HAP-1 (cell line): ENCODE results near the gene SORCS2.

ENCODE experiments used
- DNase-seq, 2 experiments: peaks; one replicate each; pipeline ENCODE4 v3.0.0-alpha.2; 2016 to 2020; ENCODE audit warnings: low spot score in 2 of 2
- H3K27me3 ChIP-seq: fragments of 250-450 bp; sonication (Bioruptor Pico); 2 replicates; pipeline ENCODE4 v1.5.1; 2020; ENCODE audit warnings: low read depth, mild to moderate bottlenecking, moderate library complexity
- H3K36me3 ChIP-seq: fragments of 250-450 bp; sonication (Bioruptor Pico); replicated peaks from 2 replicates; pipeline ENCODE4 v1.5.1; 2020; ENCODE audit warnings: mild to moderate bottlenecking
- H3K4me1 ChIP-seq: fragments of 250-450 bp; sonication (Bioruptor Pico); 2 replicates; pipeline ENCODE4 v1.5.1; 2020; ENCODE audit warnings: mild to moderate bottlenecking
- H3K4me3 ChIP-seq: fragments of 250-450 bp; sonication (Bioruptor Pico); 2 replicates; pipeline ENCODE4 v1.5.1; 2020; ENCODE audit warnings: mild to moderate bottlenecking, moderate library complexity
- H3K9me3 ChIP-seq: fragments of 250-450 bp; sonication (Bioruptor Pico); 2 replicates; pipeline ENCODE4 v1.5.1; 2020; ENCODE audit warnings: mild to moderate bottlenecking, moderate library complexity
- in situ Hi-C: fragments of 300-500 bp; cut with MboI; formaldehyde crosslinking; loops from 3 replicates; pipeline ENCODE4 v1.14.3; 2020; ENCODE audit warnings: low sequenced_read_pairs, inconsistent platforms, mixed read lengths

The SORCS2 gene

DNA sequence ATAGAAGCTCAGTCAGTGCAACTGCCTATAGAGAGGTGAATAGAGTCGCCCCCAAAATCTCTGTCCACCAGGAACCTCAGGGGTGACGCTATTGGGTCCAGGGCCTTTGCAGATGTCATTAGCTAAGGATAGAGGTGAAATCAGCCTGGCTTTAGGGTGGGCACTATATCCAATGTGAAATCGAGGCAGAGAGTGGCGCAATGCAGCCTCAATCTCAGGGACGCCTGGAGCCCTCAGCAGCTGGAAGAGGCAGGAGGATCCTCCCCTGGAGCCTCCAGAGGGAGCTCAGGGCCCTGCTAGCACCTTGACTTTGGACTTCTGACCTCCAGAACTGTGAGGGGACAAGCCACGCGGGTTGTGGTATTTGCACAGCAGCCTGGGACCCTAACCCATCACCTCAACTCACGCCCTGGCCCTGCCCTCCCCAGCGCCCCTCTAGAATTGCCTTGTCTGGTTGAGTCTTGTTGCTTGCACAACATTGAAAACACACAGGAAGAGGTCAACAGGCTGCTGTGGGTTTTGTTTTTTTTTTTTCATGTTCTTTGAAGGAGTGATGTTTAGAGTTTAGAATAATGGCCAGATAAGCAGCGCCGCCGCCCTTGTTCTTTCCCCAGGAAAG lies 331.8 kb downstream of the SORCS2 start:
- in situ Hi-C loops = no loop called here
- Histone ChIP-seq H3K4me1 (no peaks in the 10 kb centered on the region), H3K27me3 (peaks cover 36% of the 10 kb centered on the region), H3K4me3 (no peak overlapping the region), H3K36me3 (no peaks in the 10 kb centered on the region), H3K9me3 (no peaks in the 10 kb centered on the region)
- DNase-seq = no peak

- DNase-seq = no peak
These were observed 332.5 kb downstream of the SORCS2 start for GRCh38 chr4:7524843-7525242.

DNA sequence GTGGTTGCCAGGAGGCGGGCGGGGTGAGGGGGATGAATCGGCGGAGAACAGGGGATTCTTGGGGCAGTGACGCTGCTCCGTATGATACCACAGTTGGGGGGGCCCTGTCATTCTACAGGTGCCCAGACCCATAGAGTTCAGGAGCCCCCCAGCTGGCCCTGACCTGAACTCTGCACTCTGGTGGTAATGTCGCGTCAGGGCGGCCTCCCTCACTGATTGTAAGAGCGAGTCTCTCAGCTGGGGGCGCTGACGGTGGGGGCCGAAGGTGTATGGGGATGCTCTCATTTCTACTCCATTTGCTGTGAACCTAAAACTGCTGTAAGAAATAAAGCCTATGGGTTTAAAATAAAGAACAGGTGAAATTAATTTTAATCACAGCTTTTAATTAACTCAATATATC lies 334.2 kb downstream of the SORCS2 start:
- in situ Hi-C loops = no loop called here
- Histone ChIP-seq H3K9me3 (no peaks in the 10 kb centered on the region), H3K27me3 (peaks cover 23% of the 10 kb centered on the region)

More at GRCh38 chr4:7524843-7525242, 332.5 kb downstream of the SORCS2 start:
- no peaks in the 10 kb centered on the region for H3K9me3 ChIP-seq
- no peaks in the 10 kb centered on the region for H3K4me1 ChIP-seq
- peaks cover 29% of the 10 kb centered on the region for H3K27me3 ChIP-seq
- no peak overlapping the region for H3K4me3 ChIP-seq
- H3K36me3 ChIP-seq = no peaks in the 10 kb centered on the region
- in situ Hi-C loops = no loop called here

GRCh38 chr4:7526929-7527535 lies 334.7 kb downstream of the SORCS2 start:
- no peak for DNase-seq
- no peaks in the 10 kb centered on the region for H3K9me3 ChIP-seq
- in situ Hi-C loops = no loop called here
- H3K4me1 ChIP-seq = no peaks in the 10 kb centered on the region
- H3K27me3 ChIP-seq = peaks cover 20% of the 10 kb centered on the region
- H3K4me3 ChIP-seq = no peak overlapping the region
- H3K36me3 ChIP-seq = no peaks in the 10 kb centered on the region

More for the DNA sequence above, 334.2 kb downstream of the SORCS2 start:
- DNase-seq = no peak
- H3K4me3 ChIP-seq = no peak overlapping the region
- H3K36me3 ChIP-seq = no peaks in the 10 kb centered on the region
- H3K4me1 ChIP-seq = no peaks in the 10 kb centered on the region

DNA sequence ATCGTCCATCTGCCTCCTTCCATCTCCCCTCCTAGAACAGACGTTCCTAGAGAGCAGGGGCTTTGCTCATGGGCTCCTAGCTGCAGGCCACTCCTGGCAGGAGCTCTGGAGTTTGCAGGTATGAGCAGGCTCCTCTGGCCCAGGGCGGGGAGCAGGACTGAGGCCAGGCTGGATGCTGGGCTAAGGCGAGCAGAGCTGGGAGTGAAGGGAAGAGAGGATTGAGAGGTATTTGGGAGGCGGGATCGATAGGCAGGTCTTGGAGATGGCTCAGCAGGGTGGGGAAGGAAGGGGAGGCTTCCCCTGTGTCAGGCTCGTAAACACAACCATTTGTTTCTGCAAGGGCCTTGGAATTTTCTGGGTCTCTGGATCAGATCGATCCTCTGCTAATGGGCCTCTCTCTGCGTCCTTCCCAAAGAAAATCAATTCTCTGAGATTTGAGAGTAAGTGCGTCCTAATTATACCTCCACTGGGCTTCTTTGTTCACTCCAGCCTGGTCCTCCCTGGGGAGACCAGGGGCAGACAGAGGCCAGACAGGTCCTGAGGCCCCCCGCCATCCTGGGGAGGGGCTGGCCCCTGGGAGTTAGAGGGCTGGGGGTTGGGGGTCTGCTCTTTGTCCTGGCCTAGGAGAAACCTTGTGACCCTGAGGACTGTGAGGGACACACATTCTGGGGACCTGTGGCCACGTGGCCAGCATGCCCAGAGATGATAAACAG lies 337.2 kb downstream of the SORCS2 start:
- Histone ChIP-seq H3K9me3 (no peaks in the 10 kb centered on the region), H3K4me1 (no peaks in the 10 kb centered on the region), H3K36me3 (no peaks in the 10 kb centered on the region), H3K4me3 (no peak overlapping the region), H3K27me3 (peaks cover 4% of the 10 kb centered on the region; the same call in 1 of the 2 replicates)
- in situ Hi-C loops = no loop called here
- DNase-seq = no peak

GRCh38 chr4:7530082-7530481 lies 337.7 kb downstream of the SORCS2 start:
- Histone ChIP-seq H3K4me3 (no peak overlapping the region), H3K9me3 (no peaks in the 10 kb centered on the region), H3K4me1 (no peaks in the 10 kb centered on the region), H3K27me3 (no peaks in the 10 kb centered on the region; the same call in 1 of the 2 replicates), H3K36me3 (no peaks in the 10 kb centered on the region)
- DNase-seq = no peak
- in situ Hi-C loops = no loop called here

DNA sequence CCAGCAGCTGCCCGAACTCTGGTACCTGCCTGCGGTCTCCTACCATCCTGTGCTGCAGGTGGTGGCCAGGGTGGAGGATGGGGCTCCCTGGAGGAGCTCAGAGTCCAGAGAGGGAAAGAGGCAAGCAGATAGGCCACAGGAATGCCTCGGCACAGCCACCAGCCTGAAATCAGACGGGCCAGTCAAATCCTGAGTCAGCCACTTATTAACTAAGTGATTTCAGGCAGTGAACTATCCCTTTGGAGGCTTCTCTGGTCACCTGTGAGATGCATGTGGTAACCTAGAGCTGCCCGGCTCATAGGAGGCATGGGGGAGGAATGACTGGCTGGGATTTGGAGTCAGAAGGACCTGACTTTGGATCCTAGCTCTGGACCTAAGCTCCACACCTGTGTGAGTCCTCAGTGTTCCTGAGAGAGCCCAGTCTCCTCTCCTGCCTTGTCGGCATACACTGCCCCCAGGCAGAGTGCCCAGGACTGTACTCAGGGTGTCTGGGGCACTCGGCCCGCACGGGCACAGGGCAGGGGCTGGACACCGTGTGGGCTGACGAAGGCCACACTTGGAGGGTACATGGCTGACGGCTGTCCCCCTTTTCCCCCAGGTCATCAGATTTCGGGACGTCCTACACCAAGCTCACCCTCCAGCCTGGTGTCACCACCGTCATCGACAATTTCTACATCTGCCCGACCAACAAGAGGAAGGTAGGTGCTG lies 338.7 kb downstream of the SORCS2 start:
- no peak for DNase-seq
- no peak overlapping the region for H3K4me3 ChIP-seq
- no peaks in the 10 kb centered on the region for H3K4me1 ChIP-seq
- H3K36me3 ChIP-seq = no peaks in the 10 kb centered on the region
- H3K9me3 ChIP-seq = no peaks in the 10 kb centered on the region
- in situ Hi-C loops = no loop called here
- H3K27me3 ChIP-seq = no peaks in the 10 kb centered on the region; the same call in 1 of the 2 replicates

- H3K9me3 ChIP-seq = no peaks in the 10 kb centered on the region
- H3K36me3 ChIP-seq = no peaks in the 10 kb centered on the region
- no peaks in the 10 kb centered on the region for H3K4me1 ChIP-seq
- no peak for DNase-seq
- in situ Hi-C loops = no loop called here
- no peak overlapping the region for H3K4me3 ChIP-seq
- no peaks in the 10 kb centered on the region; the same call in 1 of the 2 replicates for H3K27me3 ChIP-seq
These were observed 339.3 kb downstream of the SORCS2 start for GRCh38 chr4:7531640-7531994.

DNA sequence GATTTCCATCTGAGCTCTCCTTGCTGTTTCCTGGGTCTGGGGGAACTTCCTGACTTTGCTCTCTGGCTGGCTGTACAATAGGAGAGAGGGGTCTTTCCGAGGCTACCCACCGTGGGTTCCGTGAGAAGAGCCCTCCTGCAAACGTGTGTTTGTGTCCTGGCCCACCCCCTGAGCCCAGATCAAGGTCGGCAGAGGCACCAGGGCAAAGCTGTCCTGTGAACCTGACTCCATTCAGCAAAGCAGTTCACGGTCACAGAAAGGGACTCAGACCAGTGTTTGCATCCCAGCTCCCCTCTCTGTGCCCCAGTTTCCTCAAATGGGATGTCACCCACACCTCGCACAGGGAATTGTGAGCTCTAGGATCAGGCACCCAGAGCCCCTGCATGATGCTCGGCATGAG lies 339.7 kb downstream of the SORCS2 start:
- H3K36me3 ChIP-seq = no peaks in the 10 kb centered on the region
- no peaks in the 10 kb centered on the region for H3K9me3 ChIP-seq
- no peaks in the 10 kb centered on the region for H3K4me1 ChIP-seq
- no peak for DNase-seq
- H3K27me3 ChIP-seq = no peaks in the 10 kb centered on the region; the same call in 1 of the 2 replicates
- in situ Hi-C loops = no loop called here
- H3K4me3 ChIP-seq = no peak overlapping the region

DNA sequence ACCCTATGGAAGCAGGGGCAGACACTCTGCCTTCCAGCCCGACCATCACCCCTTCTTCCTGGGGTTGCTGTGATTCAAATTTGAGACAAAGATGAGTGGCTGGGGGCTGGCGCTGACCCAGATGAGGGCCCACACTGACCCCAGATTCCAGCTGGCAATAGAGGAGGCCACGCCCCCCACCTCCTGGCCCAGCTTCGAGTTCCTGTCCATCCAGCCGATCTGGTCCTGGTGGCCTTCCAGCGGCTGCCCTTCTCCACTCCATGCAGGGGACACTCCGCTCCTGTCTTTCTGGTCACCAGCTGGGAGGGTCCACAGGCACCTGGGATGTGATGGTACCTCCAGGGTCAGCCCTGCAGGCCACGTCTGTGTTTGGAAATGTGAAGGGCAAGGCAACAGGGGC lies 340.9 kb downstream of the SORCS2 start:
- no peaks in the 10 kb centered on the region for H3K4me1 ChIP-seq
- H3K27me3 ChIP-seq = no peaks in the 10 kb centered on the region; the same call in 1 of the 2 replicates
- no peaks in the 10 kb centered on the region for H3K9me3 ChIP-seq
- H3K4me3 ChIP-seq = no peak overlapping the region
- DNase-seq = no peak
- H3K36me3 ChIP-seq = no peaks in the 10 kb centered on the region
- in situ Hi-C loops = no loop called here

- Histone ChIP-seq H3K4me3 (no peak overlapping the region), H3K9me3 (no peaks in the 10 kb centered on the region), H3K27me3 (no peaks in the 10 kb centered on the region; the same call in 1 of the 2 replicates), H3K36me3 (no peaks in the 10 kb centered on the region), H3K4me1 (no peaks in the 10 kb centered on the region)
- no peak for DNase-seq
- in situ Hi-C loops = no loop called here
These were observed 342.8 kb downstream of the SORCS2 start for GRCh38 chr4:7535094-7535493.

GRCh38 chr4:7535619-7536018 lies 343.3 kb downstream of the SORCS2 start:
- Histone ChIP-seq H3K9me3 (no peaks in the 10 kb centered on the region), H3K36me3 (no peaks in the 10 kb centered on the region), H3K4me1 (no peaks in the 10 kb centered on the region), H3K4me3 (no peak overlapping the region), H3K27me3 (no peaks in the 10 kb centered on the region; the same call in 1 of the 2 replicates)
- no peak for DNase-seq
- in situ Hi-C loops = no loop called here

- Histone ChIP-seq H3K36me3 (no peaks in the 10 kb centered on the region), H3K9me3 (no peaks in the 10 kb centered on the region), H3K4me3 (no peak overlapping the region), H3K27me3 (no peaks in the 10 kb centered on the region; the same call in 1 of the 2 replicates), H3K4me1 (no peaks in the 10 kb centered on the region)
- DNase-seq = no peak
- in situ Hi-C loops = no loop called here
These were observed 344.5 kb downstream of the SORCS2 start for GRCh38 chr4:7536876-7537275.
